Measurements from ENCODE around the gene RAB40B.
A peak's percentile ranks its signal among the peaks of the same experiment; 100 is the strongest.

Gene RAB40B

DNA sequence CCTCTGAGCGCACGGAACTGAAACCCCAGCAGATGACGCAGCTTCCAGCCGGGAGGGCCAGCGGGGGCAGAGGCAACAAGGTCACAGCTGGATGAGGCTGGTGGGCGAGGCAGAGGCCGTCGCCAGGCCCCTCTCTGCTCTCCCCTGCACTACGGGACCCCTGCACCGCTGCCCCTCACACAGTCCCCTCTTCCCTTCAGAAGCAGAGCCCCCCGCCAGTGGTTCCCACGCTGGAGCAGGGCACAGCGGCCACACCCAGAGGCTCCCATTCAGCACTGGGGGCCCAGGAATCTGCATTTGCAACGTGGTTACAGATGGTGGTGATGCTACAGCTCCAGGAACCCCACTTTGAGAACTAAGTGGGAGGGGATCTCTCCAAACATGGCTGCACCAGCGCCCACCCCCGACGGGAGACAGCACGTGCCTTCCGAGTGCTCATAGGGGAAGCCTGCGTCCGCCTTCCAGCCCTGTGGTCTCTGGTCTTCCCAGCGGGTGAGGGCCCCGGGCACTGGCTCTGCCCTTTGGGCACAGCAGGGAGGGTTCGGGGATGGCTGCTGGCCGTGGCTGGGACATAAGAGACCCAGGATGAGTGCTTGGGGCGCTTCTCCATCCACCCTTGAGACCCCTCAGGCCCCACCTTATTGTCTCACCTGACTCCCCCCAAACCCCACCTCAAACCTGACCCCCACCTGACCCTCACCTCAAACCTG lies 4.7 kb upstream of the RAB40B start:
- Histone ChIP-seq H2AK5ac (ENCODE audit: low read depth, low read length) (peak overlapping the region; percentile 56), H3K27ac (replicated peaks; ENCODE audit: low read length) (no peak overlapping the region), H3K4me2 (ENCODE audit: insufficient read depth, low read length, poor library complexity, severe bottlenecking) (no peak overlapping the region), H2BK15ac (ENCODE audit: low read length) (peak overlapping the region; percentile 24), H3K14ac (ENCODE audit: low read length) (peak overlapping the region; percentile 8), H3K4me3 (ENCODE audit: low read length in 2 of 2) (no peak overlapping the region), H3K4ac (ENCODE audit: low read length) (no peak overlapping the region), H3K18ac (ENCODE audit: low read length) (peak overlapping the region; percentile 19), H2BK5ac (ENCODE audit: low read length) (no peak overlapping the region), H3K9ac (ENCODE audit: low read depth, low read length, poor library complexity) (no peak overlapping the region), H3K27me3 (ENCODE audit: control insufficient read depth in 3 of 3, insufficient read depth in 3 of 3, low read depth in 1 of 3, low read length in 3 of 3) (peaks cover 0 to 24% (median 12%) of the 10 kb centered on the region in 3 experiments), H2AFZ (ENCODE audit: low read length) (no peak overlapping the region), H3K23ac (ENCODE audit: low read depth, low read length, poor library complexity) (no peak overlapping the region), H3K4me1 (ENCODE audit: control insufficient read depth in 2 of 2, insufficient read depth in 1 of 2, low read depth in 1 of 2, low read length in 2 of 2) (peaks cover 3 to 5% of the 10 kb centered on the region in 2 donors), H4K91ac (ENCODE audit: low read depth, low read length, poor library complexity) (no peak overlapping the region), H2BK12ac (ENCODE audit: low read length) (no peak overlapping the region), H2BK120ac (ENCODE audit: low read depth, low read length) (no peak overlapping the region), H3K36me3 (replicated peaks in 1 of 2; ENCODE audit: control insufficient read depth in 2 of 2, insufficient read depth in 2 of 2, low read length in 2 of 2) (no peaks in the 10 kb centered on the region), H4K8ac (ENCODE audit: low read depth, low read length) (no peak overlapping the region), H3K79me1 (ENCODE audit: low read depth, low read length) (peaks cover 2% of the 10 kb centered on the region), H3K9me3 (replicated peaks in 1 of 2; ENCODE audit: control insufficient read depth in 2 of 2, insufficient read depth in 1 of 2, low read depth in 1 of 2, low read length in 2 of 2) (peaks cover 0 to 5% of the 10 kb centered on the region in 2 donors)
- no CpG with 5 or more reads among the region's 26 CpGs for WGBS, 2 donors (ENCODE audit: extremely low coverage in 2 of 2, insufficient read length in 2 of 2, insufficient replicate concordance in 1 of 2)
- DNase-seq (ENCODE audit: low spot score): no peak

DNA sequence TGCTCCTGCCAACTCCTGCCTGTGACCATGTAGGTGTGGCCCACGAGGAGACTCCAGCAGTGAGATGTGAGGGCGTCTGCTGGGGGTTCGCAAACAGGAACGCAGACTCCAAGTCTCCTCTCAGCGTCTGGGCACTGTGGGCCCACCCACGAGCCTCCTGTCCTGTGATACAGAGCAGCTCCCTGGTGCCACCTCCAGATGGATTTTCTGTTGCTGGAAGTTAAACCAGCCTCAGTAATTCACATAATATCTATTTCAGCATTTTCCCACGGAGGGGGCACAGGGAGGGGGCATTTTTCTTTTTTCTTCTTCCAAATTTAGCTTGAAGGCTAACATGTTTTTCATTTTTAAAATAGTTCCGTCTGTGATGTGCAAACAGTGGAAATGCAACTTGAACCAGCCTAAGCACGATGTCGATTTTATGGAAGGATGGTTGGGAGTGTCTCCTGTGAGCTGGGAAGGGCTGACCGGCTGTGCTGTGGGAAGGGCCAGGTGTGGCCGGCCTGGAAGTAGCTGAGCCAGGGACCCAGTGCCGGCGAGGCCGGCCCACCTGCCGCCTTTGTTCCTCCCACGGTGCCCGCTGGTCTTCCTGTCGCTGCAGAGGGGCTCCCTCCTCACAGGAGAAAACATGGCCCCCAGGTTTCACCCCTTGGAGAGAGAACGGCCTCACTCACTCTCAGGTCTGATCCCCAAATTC lies 3.9 kb upstream of the RAB40B start:
- no peak overlapping the region for H4K91ac ChIP-seq (ENCODE audit: low read depth, low read length, poor library complexity)
- no peaks in the 10 kb centered on the region for H3K36me3 ChIP-seq (replicated peaks in 1 of 2; ENCODE audit: control insufficient read depth in 2 of 2, insufficient read depth in 2 of 2, low read length in 2 of 2)
- H3K4me3 ChIP-seq (ENCODE audit: low read length in 2 of 2): no peak overlapping the region
- WGBS, 2 donors (ENCODE audit: extremely low coverage in 2 of 2, insufficient read length in 2 of 2, insufficient replicate concordance in 1 of 2): no CpG with 5 or more reads among the region's 20 CpGs
- no peak for DNase-seq (ENCODE audit: low spot score)
- no peak overlapping the region for H3K9ac ChIP-seq (ENCODE audit: low read depth, low read length, poor library complexity)
- H2AFZ ChIP-seq (ENCODE audit: low read length): peak overlapping the region; percentile 22
- H2AK5ac ChIP-seq (ENCODE audit: low read depth, low read length): peak overlapping the region; percentile 56
- no peak overlapping the region for H2BK120ac ChIP-seq (ENCODE audit: low read depth, low read length)
- no peak overlapping the region for H4K8ac ChIP-seq (ENCODE audit: low read depth, low read length)
- H3K18ac ChIP-seq (ENCODE audit: low read length): no peak overlapping the region
- no peak overlapping the region for H3K4me2 ChIP-seq (ENCODE audit: insufficient read depth, low read length, poor library complexity, severe bottlenecking)
- no peak overlapping the region for H2BK15ac ChIP-seq (ENCODE audit: low read length)
- H3K27me3 ChIP-seq (ENCODE audit: control insufficient read depth in 3 of 3, insufficient read depth in 3 of 3, low read depth in 1 of 3, low read length in 3 of 3): peaks cover 5 to 28% (median 19%) of the 10 kb centered on the region in 3 experiments
- peaks cover 0 to 5% of the 10 kb centered on the region in 2 donors for H3K9me3 ChIP-seq (replicated peaks in 1 of 2; ENCODE audit: control insufficient read depth in 2 of 2, insufficient read depth in 1 of 2, low read depth in 1 of 2, low read length in 2 of 2)
- H2BK12ac ChIP-seq (ENCODE audit: low read length): no peak overlapping the region
- H3K14ac ChIP-seq (ENCODE audit: low read length): no peak overlapping the region
- H3K4me1 ChIP-seq (ENCODE audit: control insufficient read depth in 2 of 2, insufficient read depth in 1 of 2, low read depth in 1 of 2, low read length in 2 of 2): peaks cover 6 to 7% of the 10 kb centered on the region in 2 donors
- no peak overlapping the region for H3K27ac ChIP-seq (replicated peaks; ENCODE audit: low read length)
- no peak overlapping the region for H3K4ac ChIP-seq (ENCODE audit: low read length)
- peak overlapping the region; percentile 60 for H3K23ac ChIP-seq (ENCODE audit: low read depth, low read length, poor library complexity)
- H3K79me1 ChIP-seq (ENCODE audit: low read depth, low read length): peaks cover 4% of the 10 kb centered on the region
- H2BK5ac ChIP-seq (ENCODE audit: low read length): no peak overlapping the region

DNA sequence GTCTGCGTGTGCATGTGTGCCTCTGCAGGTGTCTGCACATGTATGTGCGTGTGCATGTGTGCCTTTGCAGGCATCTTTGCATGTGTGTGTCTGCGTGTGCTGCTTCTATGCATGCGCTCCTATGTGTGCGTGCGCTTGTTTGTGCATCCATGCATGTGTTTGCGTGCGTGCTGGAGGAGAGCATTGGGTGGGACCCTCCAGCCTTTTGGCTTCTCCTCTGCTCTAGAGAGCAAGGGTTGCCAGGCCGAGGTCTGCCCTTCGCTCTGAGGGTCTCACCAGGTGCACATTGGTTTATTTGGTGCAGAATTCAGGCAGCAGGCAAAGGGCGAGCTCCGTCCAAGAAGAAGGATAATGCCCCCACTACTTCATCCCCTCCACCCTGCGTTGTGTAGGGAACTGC lies 1.1 kb upstream of the RAB40B start:
- Histone ChIP-seq H3K9me3 (replicated peaks in 1 of 2; ENCODE audit: control insufficient read depth in 2 of 2, insufficient read depth in 1 of 2, low read depth in 1 of 2, low read length in 2 of 2) (peaks cover 6 to 11% of the 10 kb centered on the region in 2 donors), H3K27me3 (ENCODE audit: control insufficient read depth in 3 of 3, insufficient read depth in 3 of 3, low read depth in 1 of 3, low read length in 3 of 3) (peaks cover 10 to 32% (median 26%) of the 10 kb centered on the region in 3 experiments), H3K23ac (ENCODE audit: low read depth, low read length, poor library complexity) (peak overlapping the region; percentile 90), H2BK5ac (ENCODE audit: low read length) (no peak overlapping the region), H3K36me3 (replicated peaks in 1 of 2; ENCODE audit: control insufficient read depth in 2 of 2, insufficient read depth in 2 of 2, low read length in 2 of 2) (no peaks in the 10 kb centered on the region), H2BK12ac (ENCODE audit: low read length) (no peak overlapping the region), H3K27ac (replicated peaks; ENCODE audit: low read length) (no peak overlapping the region), H3K14ac (ENCODE audit: low read length) (peak overlapping the region; percentile 97), H3K4me1 (ENCODE audit: control insufficient read depth in 2 of 2, insufficient read depth in 1 of 2, low read depth in 1 of 2, low read length in 2 of 2) (peaks cover 10 to 12% of the 10 kb centered on the region in 2 donors), H2BK15ac (ENCODE audit: low read length) (no peak overlapping the region), H2AFZ (ENCODE audit: low read length) (no peak overlapping the region), H3K4me2 (ENCODE audit: insufficient read depth, low read length, poor library complexity, severe bottlenecking) (peak overlapping the region; percentile 71), H4K8ac (ENCODE audit: low read depth, low read length) (no peak overlapping the region), H3K4me3 (ENCODE audit: low read length in 2 of 2) (peak overlapping the region; percentile 72 to 92), H2AK5ac (ENCODE audit: low read depth, low read length) (peak overlapping the region; percentile 89), H3K9ac (ENCODE audit: low read depth, low read length, poor library complexity) (peak overlapping the region; percentile 77), H4K91ac (ENCODE audit: low read depth, low read length, poor library complexity) (no peak overlapping the region), H3K79me1 (ENCODE audit: low read depth, low read length) (peaks cover 4% of the 10 kb centered on the region), H3K4ac (ENCODE audit: low read length) (peak overlapping the region; percentile 66), H3K18ac (ENCODE audit: low read length) (peak overlapping the region; percentile 38), H2BK120ac (ENCODE audit: low read depth, low read length) (no peak overlapping the region)
- WGBS, 2 donors (ENCODE audit: extremely low coverage in 2 of 2, insufficient read length in 2 of 2, insufficient replicate concordance in 1 of 2): no CpG with 5 or more reads among the region's 13 CpGs
- no peak for DNase-seq (ENCODE audit: low spot score)

DNA sequence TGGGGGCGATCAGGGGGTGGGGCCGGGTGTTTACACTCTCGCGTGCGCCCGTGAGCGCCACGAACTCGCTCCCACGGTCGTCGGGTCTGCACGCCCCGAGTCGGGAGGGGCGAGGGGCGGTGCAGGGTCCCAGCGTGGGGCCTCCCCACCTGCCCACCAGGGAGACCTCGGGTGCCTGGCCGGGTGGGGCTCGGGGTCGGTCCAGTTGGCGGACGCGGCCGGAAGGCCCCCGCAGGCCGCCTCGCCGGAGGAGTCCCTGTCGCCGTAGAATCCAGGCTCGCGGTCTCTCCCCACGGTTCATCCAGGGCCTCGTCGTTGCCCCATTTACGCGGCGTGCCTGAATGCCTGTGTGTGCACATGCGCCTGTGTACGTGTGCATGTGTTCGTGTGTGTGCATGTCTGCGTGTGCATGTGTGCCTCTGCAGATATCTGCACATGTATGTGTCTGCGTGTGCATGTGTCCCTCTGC lies 510 bp upstream of the RAB40B start:
- Histone ChIP-seq H3K36me3 (replicated peaks in 1 of 2; ENCODE audit: control insufficient read depth in 2 of 2, insufficient read depth in 2 of 2, low read length in 2 of 2) (no peaks in the 10 kb centered on the region), H2AFZ (ENCODE audit: low read length) (peak overlapping the region; percentile 93), H3K4ac (ENCODE audit: low read length) (no peak overlapping the region), H3K27me3 (ENCODE audit: control insufficient read depth in 3 of 3, insufficient read depth in 3 of 3, low read depth in 1 of 3, low read length in 3 of 3) (peaks cover 10 to 32% (median 26%) of the 10 kb centered on the region in 3 experiments), H3K9ac (ENCODE audit: low read depth, low read length, poor library complexity) (peak overlapping the region; percentile 89), H3K4me1 (ENCODE audit: control insufficient read depth in 2 of 2, insufficient read depth in 1 of 2, low read depth in 1 of 2, low read length in 2 of 2) (peaks cover 10 to 12% of the 10 kb centered on the region in 2 donors), H3K23ac (ENCODE audit: low read depth, low read length, poor library complexity) (peak overlapping the region; percentile 90), H2BK5ac (ENCODE audit: low read length) (no peak overlapping the region), H3K14ac (ENCODE audit: low read length) (peak overlapping the region; percentile 96), H4K8ac (ENCODE audit: low read depth, low read length) (no peak overlapping the region), H3K4me2 (ENCODE audit: insufficient read depth, low read length, poor library complexity, severe bottlenecking) (peak overlapping the region; percentile 71), H2BK12ac (ENCODE audit: low read length) (peak overlapping the region; percentile 88), H2BK120ac (ENCODE audit: low read depth, low read length) (no peak overlapping the region), H3K4me3 (ENCODE audit: low read length in 2 of 2) (peak overlapping the region; percentile 72 to 92), H2AK5ac (ENCODE audit: low read depth, low read length) (peak overlapping the region; percentile 89), H4K91ac (ENCODE audit: low read depth, low read length, poor library complexity) (no peak overlapping the region), H3K18ac (ENCODE audit: low read length) (peak overlapping the region; percentile 74), H2BK15ac (ENCODE audit: low read length) (no peak overlapping the region), H3K9me3 (replicated peaks in 1 of 2; ENCODE audit: control insufficient read depth in 2 of 2, insufficient read depth in 1 of 2, low read depth in 1 of 2, low read length in 2 of 2) (peaks cover 8 to 15% of the 10 kb centered on the region in 2 donors), H3K27ac (replicated peaks; ENCODE audit: low read length) (no peak overlapping the region), H3K79me1 (ENCODE audit: low read depth, low read length) (peaks cover 4% of the 10 kb centered on the region)
- peak; percentile 40 for DNase-seq (ENCODE audit: low spot score)
- WGBS, 2 donors (ENCODE audit: extremely low coverage in 2 of 2, insufficient read length in 2 of 2, insufficient replicate concordance in 1 of 2): no CpG with 5 or more reads among the region's 45 CpGs

Data from neuronal stem cell (in vitro differentiated cells).